ENCODE results near the gene ZNF786.

- TF ChIP-seq CTCF (IDR thresholded peaks at IDR 0.05) (no peak), POLR2A (IDR thresholded peaks at IDR 0.05) (no peak), EP300 (IDR thresholded peaks at IDR 0.05) (no peak)
Observed at GRCh38 chr7:149027055-149027454, 63.5 kb downstream of the ZNF786 start.

Data from ovary (tissue), 3 donors.